ENCODE data around the gene HOXC4.
"Not testable (repeated sequence)": the region's sequence is repeated elsewhere in the genome, so short reads cannot be mapped to it uniquely, and the experiment has no call there.

HOXC4 gene

GRCh38 chr12:54074308-54074707, 20.7 kb downstream of the HOXC4 start:
- no peak for DNase-seq
- in situ Hi-C loops (cut with MboI; ENCODE audit: low pct_unique_long_range_greater_than_20kb, low sequenced_read_pairs) = no loop called here

GRCh38 chr12:54075409-54075808, 21.8 kb downstream of the HOXC4 start:
- in situ Hi-C loops (cut with MboI; ENCODE audit: low pct_unique_long_range_greater_than_20kb, low sequenced_read_pairs) = no loop called here
- DNase-seq = no peak

- in situ Hi-C loops (cut with MboI; ENCODE audit: low pct_unique_long_range_greater_than_20kb, low sequenced_read_pairs) = no loop called here
- DNase-seq = no peak
These were observed 22.3 kb downstream of the HOXC4 start for GRCh38 chr12:54075974-54076373.

- DNase-seq; in situ Hi-C loops (cut with MboI; ENCODE audit: low pct_unique_long_range_greater_than_20kb, low sequenced_read_pairs): not testable (repeated sequence)
These were observed 24.2 kb downstream of the HOXC4 start for GRCh38 chr12:54077843-54078242.

GRCh38 chr12:54079115-54079514, 25.5 kb downstream of the HOXC4 start:
- DNase-seq; in situ Hi-C loops (cut with MboI; ENCODE audit: low pct_unique_long_range_greater_than_20kb, low sequenced_read_pairs): not testable (repeated sequence)

GRCh38 chr12:54080008-54080924, 26.6 kb downstream of the HOXC4 start:
- DNase-seq; in situ Hi-C loops (cut with MboI; ENCODE audit: low pct_unique_long_range_greater_than_20kb, low sequenced_read_pairs): not testable (repeated sequence)

- in situ Hi-C loops (cut with MboI; ENCODE audit: low pct_unique_long_range_greater_than_20kb, low sequenced_read_pairs) = not testable (repeated sequence)
These were observed 27.4 kb downstream of the HOXC4 start for GRCh38 chr12:54081053-54081514.

GRCh38 chr12:54081581-54082396, 28.2 kb downstream of the HOXC4 start:
- DNase-seq; in situ Hi-C loops (cut with MboI; ENCODE audit: low pct_unique_long_range_greater_than_20kb, low sequenced_read_pairs): not testable (repeated sequence)

More at GRCh38 chr12:54081053-54081514, 27.4 kb downstream of the HOXC4 start:
- DNase-seq = not testable (repeated sequence)

- in situ Hi-C loops (cut with MboI; ENCODE audit: low pct_unique_long_range_greater_than_20kb, low sequenced_read_pairs) = no loop called here
- DNase-seq = no peak
These were observed 28.8 kb downstream of the HOXC4 start for GRCh38 chr12:54082397-54082892.

- DNase-seq; in situ Hi-C loops (cut with MboI; ENCODE audit: low pct_unique_long_range_greater_than_20kb, low sequenced_read_pairs): not testable (repeated sequence)
These were observed 34.4 kb downstream of the HOXC4 start for GRCh38 chr12:54088011-54088410.

GRCh38 chr12:54089465-54089864, 35.8 kb downstream of the HOXC4 start:
- DNase-seq; in situ Hi-C loops (cut with MboI; ENCODE audit: low pct_unique_long_range_greater_than_20kb, low sequenced_read_pairs): not testable (repeated sequence)

GRCh38 chr12:54090312-54090711, 36.7 kb downstream of the HOXC4 start:
- in situ Hi-C loops (cut with MboI; ENCODE audit: low pct_unique_long_range_greater_than_20kb, low sequenced_read_pairs); DNase-seq: not testable (repeated sequence)

GRCh38 chr12:54092943-54093342, 39.3 kb downstream of the HOXC4 start:
- in situ Hi-C loops (cut with MboI; ENCODE audit: low pct_unique_long_range_greater_than_20kb, low sequenced_read_pairs); DNase-seq: not testable (repeated sequence)

- in situ Hi-C loops (cut with MboI; ENCODE audit: low pct_unique_long_range_greater_than_20kb, low sequenced_read_pairs); DNase-seq: not testable (repeated sequence)
These were observed 42.3 kb downstream of the HOXC4 start for GRCh38 chr12:54095928-54096327.

GRCh38 chr12:54098644-54099043, 45.0 kb downstream of the HOXC4 start:
- DNase-seq; in situ Hi-C loops (cut with MboI; ENCODE audit: low pct_unique_long_range_greater_than_20kb, low sequenced_read_pairs): not testable (repeated sequence)

GRCh38 chr12:54100588-54100987, 47.0 kb downstream of the HOXC4 start:
- in situ Hi-C loops (cut with MboI; ENCODE audit: low pct_unique_long_range_greater_than_20kb, low sequenced_read_pairs); DNase-seq: not testable (repeated sequence)

- in situ Hi-C loops (cut with MboI; ENCODE audit: low pct_unique_long_range_greater_than_20kb, low sequenced_read_pairs); DNase-seq: not testable (repeated sequence)
These were observed 48.6 kb downstream of the HOXC4 start for GRCh38 chr12:54102223-54102622.

GRCh38 chr12:54103827-54104226, 50.2 kb downstream of the HOXC4 start:
- in situ Hi-C loops (cut with MboI; ENCODE audit: low pct_unique_long_range_greater_than_20kb, low sequenced_read_pairs); DNase-seq: not testable (repeated sequence)
